WERI-Rb-1 (cell line): ENCODE results near the gene SEMA4D.

ENCODE experiments used
- DNase-seq: peaks from one replicate; pipeline ENCODE4 v3.0.0-alpha.2; 2020
- H3K27ac ChIP-seq: fragments of 250-450 bp; sonication (Bioruptor Pico); 2 replicates; pipeline ENCODE4 v1.5.1; 2020; ENCODE audit warnings: mild to moderate bottlenecking, moderate library complexity
- H3K27me3 ChIP-seq: fragments of 250-450 bp; sonication (Bioruptor Pico); 2 replicates; pipeline ENCODE4 v1.5.1; 2021; ENCODE audit warnings: mild to moderate bottlenecking, low read depth, moderate library complexity; ENCODE audit not compliant: insufficient read depth, severe bottlenecking
- H3K36me3 ChIP-seq: fragments of 250-450 bp; sonication (Bioruptor Pico); 2 replicates; pipeline ENCODE4 v1.5.1; 2020; ENCODE audit warnings: mild to moderate bottlenecking, moderate library complexity
- H3K4me3 ChIP-seq: 2 replicates; pipeline ENCODE4 v1.5.1; 2011; ENCODE audit warnings: low read depth, mild to moderate bottlenecking, control low read depth, low read length
- H3K9me3 ChIP-seq: fragments of 250-450 bp; sonication (Bioruptor Pico); 2 replicates; pipeline ENCODE4 v1.5.1; 2021; ENCODE audit warnings: mild to moderate bottlenecking, moderate library complexity; ENCODE audit not compliant: severe bottlenecking
- TF ChIP-seq, protein P1 (sequence below): IDR thresholded peaks from 2 replicates; pipeline ENCODE4 v1.5.1; 2011; ENCODE audit warnings: low read depth, mild to moderate bottlenecking, control low read depth, inconsistent platforms, low read length

Gene SEMA4D

DNA sequence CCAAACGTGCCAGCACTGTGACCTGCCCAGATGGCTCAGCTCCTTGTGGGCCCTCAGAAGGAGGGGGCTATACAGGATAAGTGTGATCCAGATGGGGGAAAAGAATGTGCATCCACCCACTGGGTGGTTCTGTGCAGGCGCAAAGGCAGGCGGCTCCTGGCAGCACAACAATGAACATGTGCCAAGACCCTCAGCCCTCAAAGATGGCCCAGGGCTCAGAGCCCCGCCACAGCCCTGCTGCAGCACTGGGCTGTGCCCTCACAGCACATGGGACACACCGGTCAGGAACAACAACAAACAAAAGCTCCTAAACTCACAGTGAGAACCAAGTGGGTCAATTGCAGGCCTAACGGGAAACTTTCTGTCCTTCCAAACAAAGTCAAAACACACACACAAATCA is 4.7 kb downstream of the SEMA4D start:
- Histone ChIP-seq H3K36me3 (no peaks in the 10 kb centered on the region), H3K27me3 (no peaks in the 10 kb centered on the region), H3K27ac (no peak overlapping the region), H3K9me3 (no peaks in the 10 kb centered on the region), H3K4me3 (no peak overlapping the region)
- TF ChIP-seq, protein P1, sequence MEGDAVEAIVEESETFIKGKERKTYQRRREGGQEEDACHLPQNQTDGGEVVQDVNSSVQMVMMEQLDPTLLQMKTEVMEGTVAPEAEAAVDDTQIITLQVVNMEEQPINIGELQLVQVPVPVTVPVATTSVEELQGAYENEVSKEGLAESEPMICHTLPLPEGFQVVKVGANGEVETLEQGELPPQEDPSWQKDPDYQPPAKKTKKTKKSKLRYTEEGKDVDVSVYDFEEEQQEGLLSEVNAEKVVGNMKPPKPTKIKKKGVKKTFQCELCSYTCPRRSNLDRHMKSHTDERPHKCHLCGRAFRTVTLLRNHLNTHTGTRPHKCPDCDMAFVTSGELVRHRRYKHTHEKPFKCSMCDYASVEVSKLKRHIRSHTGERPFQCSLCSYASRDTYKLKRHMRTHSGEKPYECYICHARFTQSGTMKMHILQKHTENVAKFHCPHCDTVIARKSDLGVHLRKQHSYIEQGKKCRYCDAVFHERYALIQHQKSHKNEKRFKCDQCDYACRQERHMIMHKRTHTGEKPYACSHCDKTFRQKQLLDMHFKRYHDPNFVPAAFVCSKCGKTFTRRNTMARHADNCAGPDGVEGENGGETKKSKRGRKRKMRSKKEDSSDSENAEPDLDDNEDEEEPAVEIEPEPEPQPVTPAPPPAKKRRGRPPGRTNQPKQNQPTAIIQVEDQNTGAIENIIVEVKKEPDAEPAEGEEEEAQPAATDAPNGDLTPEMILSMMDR, result no peak
- DNase-seq, result no peak

DNA sequence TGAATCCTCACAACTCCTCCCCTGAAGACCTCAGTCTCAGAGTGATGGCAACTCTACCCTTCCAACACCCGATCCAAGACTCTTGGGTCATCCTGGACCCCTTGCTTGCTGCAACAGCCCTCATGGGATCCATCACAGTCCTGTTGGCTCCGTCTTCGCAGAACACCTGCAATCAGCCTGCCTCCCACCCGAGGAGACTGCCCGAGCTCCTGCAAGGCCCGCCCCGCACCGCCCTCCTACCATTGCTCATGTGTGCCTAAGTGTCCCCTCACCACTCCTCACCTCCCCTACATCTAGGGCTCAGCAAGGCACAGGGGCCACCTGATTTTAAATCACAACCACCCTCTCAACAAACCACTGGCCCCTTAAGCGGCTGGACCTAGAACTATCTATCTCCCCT is 5.3 kb downstream of the SEMA4D start:
- TF ChIP-seq, protein P1, result no peak
- no peak overlapping the region for H3K27ac ChIP-seq
- H3K27me3 ChIP-seq, result no peaks in the 10 kb centered on the region
- no peaks in the 10 kb centered on the region for H3K9me3 ChIP-seq
- DNase-seq, result no peak
- no peaks in the 10 kb centered on the region for H3K36me3 ChIP-seq
- no peak overlapping the region for H3K4me3 ChIP-seq

DNA sequence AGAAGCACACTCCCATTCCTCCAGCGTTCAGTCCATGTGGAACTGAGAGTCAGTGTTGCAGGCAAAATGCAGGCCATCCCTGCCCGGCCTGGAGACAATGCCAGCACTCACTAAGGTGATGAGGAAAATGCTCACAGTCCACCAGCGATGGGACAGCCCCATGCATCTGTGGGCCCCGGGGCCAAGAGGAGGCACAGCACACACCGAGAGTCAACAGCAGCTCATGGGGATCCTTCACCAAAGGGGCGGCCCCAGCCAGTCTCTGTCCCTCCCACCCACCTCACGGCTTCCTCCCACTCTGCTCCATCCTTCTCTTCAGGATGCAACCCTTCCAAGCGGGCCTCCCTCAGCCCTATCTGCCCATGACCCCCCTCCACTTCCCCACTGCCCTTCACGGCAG is 6.2 kb downstream of the SEMA4D start:
- DNase-seq, result no peak
- TF ChIP-seq, protein P1, result no peak
- Histone ChIP-seq H3K27me3 (no peaks in the 10 kb centered on the region), H3K27ac (no peak overlapping the region), H3K36me3 (no peaks in the 10 kb centered on the region), H3K4me3 (no peak overlapping the region), H3K9me3 (no peaks in the 10 kb centered on the region)

DNA sequence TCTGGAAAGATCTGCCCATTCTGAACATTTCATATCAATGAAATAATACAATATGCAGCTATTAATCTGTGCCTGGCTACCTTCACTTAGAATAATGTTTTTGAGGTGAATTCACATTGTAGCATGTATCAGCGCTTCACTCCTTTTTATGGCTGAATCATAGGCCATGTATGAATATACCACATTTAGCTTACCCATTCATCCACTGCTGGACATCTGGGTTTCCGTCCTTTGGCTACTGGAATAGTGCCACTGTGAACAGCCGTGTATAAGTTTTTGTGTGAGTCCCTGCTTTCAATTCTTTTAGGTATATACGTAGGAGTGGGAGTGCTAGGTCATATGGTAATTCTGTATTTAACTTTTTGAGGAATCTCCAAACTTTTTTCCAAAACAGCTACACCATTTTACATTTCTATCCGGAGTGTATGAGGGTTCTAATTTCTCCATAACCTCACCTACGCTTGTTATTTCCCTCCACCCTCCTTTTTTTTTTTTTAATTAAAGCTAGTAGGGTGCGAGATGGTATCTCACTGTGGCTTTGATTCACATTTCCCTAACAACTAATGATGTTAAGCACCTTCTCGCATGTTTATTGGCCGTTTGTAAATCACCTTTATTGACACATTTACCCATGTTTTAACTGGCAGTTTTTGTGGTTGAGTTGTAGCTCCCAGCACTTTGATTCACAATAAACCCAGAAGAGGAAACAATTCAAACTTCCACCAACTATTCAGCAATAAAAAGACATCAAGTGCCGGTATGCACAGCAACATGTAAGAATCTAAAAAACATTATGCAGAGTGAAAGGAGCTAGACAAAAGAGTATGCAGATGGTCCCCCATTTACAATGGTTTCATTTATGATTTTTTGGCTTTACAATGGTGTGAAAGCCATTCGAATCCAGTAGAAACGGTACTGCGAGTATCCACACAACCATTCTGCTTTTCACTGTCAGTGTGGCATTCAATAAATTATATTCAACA is 8.1 kb downstream of the SEMA4D start:
- no peaks in the 10 kb centered on the region for H3K36me3 ChIP-seq
- H3K27ac ChIP-seq, result no peak overlapping the region
- H3K4me3 ChIP-seq, result no peak overlapping the region
- H3K9me3 ChIP-seq, result no peaks in the 10 kb centered on the region
- no peaks in the 10 kb centered on the region for H3K27me3 ChIP-seq
- TF ChIP-seq, protein P1, result no peak
- no peak for DNase-seq

DNA sequence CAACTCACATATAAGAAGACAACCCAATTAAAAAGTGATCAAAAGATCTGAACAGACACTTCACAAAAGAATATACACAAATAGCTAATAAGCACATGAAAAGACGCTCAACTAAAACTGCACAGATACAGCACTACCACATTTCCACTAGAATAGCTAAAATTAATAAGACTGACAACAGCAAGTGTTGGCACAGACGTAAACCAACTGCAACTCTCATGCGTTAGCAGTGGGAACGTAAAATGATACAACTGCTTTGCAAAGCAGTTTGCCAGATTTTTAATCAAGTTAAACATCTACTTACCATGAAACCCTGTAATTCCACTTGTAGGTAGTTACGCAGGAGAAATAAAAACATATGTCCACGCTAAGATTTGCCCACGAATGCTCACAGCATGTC is 9.0 kb downstream of the SEMA4D start:
- no peaks in the 10 kb centered on the region for H3K36me3 ChIP-seq
- H3K4me3 ChIP-seq, result no peak overlapping the region
- TF ChIP-seq, protein P1, result no peak
- H3K27me3 ChIP-seq, result no peaks in the 10 kb centered on the region
- DNase-seq, result no peak
- no peaks in the 10 kb centered on the region for H3K9me3 ChIP-seq
- H3K27ac ChIP-seq, result no peak overlapping the region

DNA sequence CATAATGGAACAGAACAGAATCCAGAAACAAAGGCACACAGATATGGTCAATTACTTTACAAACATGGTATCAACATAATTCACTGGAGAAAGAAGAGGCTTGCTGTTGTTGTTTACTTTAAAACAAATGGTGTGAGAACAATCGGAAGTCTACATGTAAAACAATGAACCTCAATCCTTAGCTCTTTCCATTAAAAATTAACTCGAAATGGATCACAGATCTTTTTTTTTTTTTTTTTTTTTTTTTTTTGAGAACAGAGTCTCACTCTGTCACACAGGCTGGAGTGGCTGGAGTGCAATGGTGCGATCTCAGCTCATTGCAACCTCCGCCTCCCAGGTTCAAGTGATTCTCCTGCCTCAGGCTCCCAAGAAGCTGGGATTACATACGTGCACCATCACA is 9.8 kb downstream of the SEMA4D start:
- no peaks in the 10 kb centered on the region for H3K36me3 ChIP-seq
- H3K27me3 ChIP-seq, result no peaks in the 10 kb centered on the region
- H3K9me3 ChIP-seq, result no peaks in the 10 kb centered on the region
- TF ChIP-seq, protein P1, result no peak
- no peak overlapping the region for H3K4me3 ChIP-seq
- no peak overlapping the region for H3K27ac ChIP-seq
- no peak for DNase-seq
